MCF 10A (cell line): Measurements from ENCODE around the gene BTG1. TPM values are rescaled to one million over a fixed set of nuclear protein-coding genes. Genes with fewer than 3 reads are reported as not detected.

ENCODE experiments used
- BruUV-seq: library from RNA; stranded (reverse); fragments of 400-500 nt; replicated peaks from 2 replicates; lab custom pipeline; 2021; lab: Mats Ljungman, UMichigan
- CTCF ChIA-PET: fragments of 300-600 bp; sonication (Branson Sonifier 250); formaldehyde crosslinking; extraction: SDS; loops from one replicate; lab custom pipeline; 2021; ENCODE audit warnings: antibody characterized with exemption, inconsistent platforms; lab: Yijun Ruan, JAX
- POLR2A ChIA-PET: fragments of 300-600, 350-650 bp; sonication (Branson Sonifier 250); formaldehyde crosslinking; extraction: SDS; loops from one replicate; lab custom pipeline; 2020; ENCODE audit warnings: antibody characterized with exemption, inconsistent platforms; lab: Yijun Ruan, JAX
- DNase-seq: peaks from one replicate; pipeline ENCODE4 v3.0.0-alpha.2; 2018; ENCODE audit not compliant: unreplicated experiment
- H3K27ac Mint-ChIP-seq: one replicate; pipeline ENCODE4 v1.8.0; 2022; ENCODE audit warnings: mild to moderate bottlenecking, low read depth, mixed read lengths; ENCODE audit not compliant: unreplicated experiment
- H3K27me3 Mint-ChIP-seq: one replicate; pipeline ENCODE4 v1.8.0; 2022; ENCODE audit warnings: mixed read lengths; ENCODE audit not compliant: insufficient read depth, unreplicated experiment
- H3K36me3 Mint-ChIP-seq: one replicate; pipeline ENCODE4 v1.8.0; 2022; ENCODE audit warnings: mild to moderate bottlenecking, moderate library complexity, mixed read lengths; ENCODE audit not compliant: insufficient read depth, unreplicated experiment
- H3K4me1 Mint-ChIP-seq: one replicate; pipeline ENCODE4 v1.8.0; 2022; ENCODE audit warnings: mixed read lengths; ENCODE audit not compliant: insufficient read depth, unreplicated experiment
- H3K4me3 Mint-ChIP-seq: one replicate; pipeline ENCODE4 v1.8.0; 2022; ENCODE audit warnings: mild to moderate bottlenecking, moderate library complexity, mixed read lengths; ENCODE audit not compliant: unreplicated experiment
- H3K9me3 Mint-ChIP-seq: one replicate; pipeline ENCODE4 v1.8.0; 2022; ENCODE audit warnings: mixed read lengths; ENCODE audit not compliant: unreplicated experiment
- CTCF ChIP-seq: fragments of 200-600 bp; IDR thresholded peaks from one replicate; pipeline ENCODE4 v1.8.0; 2022; ENCODE audit warnings: antibody characterized with exemption, mild to moderate bottlenecking; ENCODE audit not compliant: unreplicated experiment
- intact Hi-C: fragments of 100-400 bp; cut with micrococcal nuclease; formaldehyde crosslinking; loops from 2 replicates; pipeline ENCODE4 v1.14.1; 2022
- total RNA-seq: library from RNA; stranded (reverse); gene quantifications from 2 replicates; pipeline ENCODE4 v1.2.3, GENCODE V29; 2022

The BTG1 gene
- total RNA-seq, 1 experiment from 2014 or later, result 128 TPM

- Mint-ChIP-seq H3K36me3 (peaks cover 40% of the 10 kb centered on the region), H3K4me3 (no peak overlapping the region), H3K4me1 (peaks cover 37% of the 10 kb centered on the region), H3K27ac (no peak overlapping the region), H3K27me3 (no peaks in the 10 kb centered on the region), H3K9me3 (no peaks in the 10 kb centered on the region)
- no peak for TF ChIP-seq CTCF
- DNase-seq, result no peak
- CTCF ChIA-PET, result no interaction called here
- POLR2A ChIA-PET, result interaction anchor here (0.6 to 10.8 kb wide), 20 partner anchors 9 to 1638 kb away, joined by 3 to 198 read pairs (median 4); partner anchors contain the start of gene BTG1
- intact Hi-C loops, result no loop called here
- no TSS peak for BruUV-seq
Measured at GRCh38 chr12:92129609-92130008, 16.0 kb downstream of the BTG1 start.

- Mint-ChIP-seq H3K4me1 (peaks cover 37% of the 10 kb centered on the region), H3K36me3 (peaks cover 31% of the 10 kb centered on the region), H3K27ac (peak overlapping the region; percentile 19), H3K9me3 (no peaks in the 10 kb centered on the region), H3K4me3 (no peak overlapping the region), H3K27me3 (no peaks in the 10 kb centered on the region)
- intact Hi-C loops, result no loop called here
- CTCF ChIA-PET, result no interaction called here
- no peak for DNase-seq
- POLR2A ChIA-PET, result interaction anchor here (0.8 to 10.8 kb wide), 3 partner anchors 275 to 714 kb away, joined by 4 to 187 read pairs (median 5); no protein-coding TSS in a partner anchor
- no TSS peak for BruUV-seq
- no peak for TF ChIP-seq CTCF
Measured at GRCh38 chr12:92128612-92129011, 17.0 kb downstream of the BTG1 start.

GRCh38 chr12:92124689-92125029 is 21.0 kb downstream of the BTG1 start:
- H3K27me3 Mint-ChIP-seq, result no peaks in the 10 kb centered on the region
- ChIA-PET POLR2A (interaction anchor here (0.5 to 2.5 kb wide), 17 partner anchors 9 to 738 kb away, joined by 3 to 7 read pairs (median 3); partner anchors contain the start of gene BTG1), CTCF (interaction anchor here (0.6 to 1.1 kb wide), 2 partner anchors 313 to 742 kb away, joined by 3 to 4 read pairs; no protein-coding TSS in a partner anchor)
- peaks cover 11% of the 10 kb centered on the region for H3K9me3 Mint-ChIP-seq
- H3K27ac Mint-ChIP-seq, result peak overlapping the region; percentile 3
- no peak overlapping the region for H3K4me3 Mint-ChIP-seq
- DNase-seq, result no peak
- H3K4me1 Mint-ChIP-seq, result peaks cover 22% of the 10 kb centered on the region
- H3K36me3 Mint-ChIP-seq, result peaks cover 19% of the 10 kb centered on the region
- intact Hi-C loops, result no loop called here
- no TSS peak for BruUV-seq
- TF ChIP-seq CTCF, result no peak

- Mint-ChIP-seq H3K27me3 (no peaks in the 10 kb centered on the region), H3K4me3 (no peak overlapping the region), H3K4me1 (peaks cover 22% of the 10 kb centered on the region), H3K36me3 (peaks cover 13% of the 10 kb centered on the region), H3K9me3 (peaks cover 11% of the 10 kb centered on the region), H3K27ac (peak overlapping the region; percentile 3)
- no TSS peak for BruUV-seq
- DNase-seq, result peak; percentile 49
- ChIA-PET CTCF (interaction anchor here (0.6 kb wide), 2 partner anchors 290 to 742 kb away, joined by 3 to 4 read pairs; no protein-coding TSS in a partner anchor), POLR2A (interaction anchor here (0.5 to 2.5 kb wide), 22 partner anchors 8 to 546 kb away, joined by 3 to 7 read pairs (median 4); partner anchors contain the start of gene BTG1)
- TF ChIP-seq CTCF, result no peak
- intact Hi-C loops, result no loop called here
Measured at GRCh38 chr12:92123780-92124688, 21.6 kb downstream of the BTG1 start.
